Measurements from ENCODE around the gene NKAIN1.

DNA sequence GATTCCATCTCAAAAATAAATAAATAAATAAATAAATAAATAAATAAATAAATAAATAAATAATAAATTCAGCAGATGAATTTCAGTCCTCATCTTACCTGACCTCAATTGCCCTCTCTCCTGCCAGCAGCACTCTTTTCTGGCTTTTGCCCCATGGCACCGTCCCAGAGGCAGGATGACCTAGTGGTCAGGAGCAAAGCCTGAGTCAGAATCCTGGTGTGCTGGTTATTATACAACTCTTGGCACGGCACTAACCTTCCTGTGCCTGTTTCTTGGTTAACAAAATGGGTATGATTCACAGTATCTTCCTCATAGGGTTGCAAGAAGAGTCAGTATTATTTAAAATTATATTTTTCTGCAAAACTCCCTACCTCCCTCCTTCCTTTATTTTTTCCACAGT lies 43.0 kb downstream of the NKAIN1 start:
- TF ChIP-seq, protein P1, sequence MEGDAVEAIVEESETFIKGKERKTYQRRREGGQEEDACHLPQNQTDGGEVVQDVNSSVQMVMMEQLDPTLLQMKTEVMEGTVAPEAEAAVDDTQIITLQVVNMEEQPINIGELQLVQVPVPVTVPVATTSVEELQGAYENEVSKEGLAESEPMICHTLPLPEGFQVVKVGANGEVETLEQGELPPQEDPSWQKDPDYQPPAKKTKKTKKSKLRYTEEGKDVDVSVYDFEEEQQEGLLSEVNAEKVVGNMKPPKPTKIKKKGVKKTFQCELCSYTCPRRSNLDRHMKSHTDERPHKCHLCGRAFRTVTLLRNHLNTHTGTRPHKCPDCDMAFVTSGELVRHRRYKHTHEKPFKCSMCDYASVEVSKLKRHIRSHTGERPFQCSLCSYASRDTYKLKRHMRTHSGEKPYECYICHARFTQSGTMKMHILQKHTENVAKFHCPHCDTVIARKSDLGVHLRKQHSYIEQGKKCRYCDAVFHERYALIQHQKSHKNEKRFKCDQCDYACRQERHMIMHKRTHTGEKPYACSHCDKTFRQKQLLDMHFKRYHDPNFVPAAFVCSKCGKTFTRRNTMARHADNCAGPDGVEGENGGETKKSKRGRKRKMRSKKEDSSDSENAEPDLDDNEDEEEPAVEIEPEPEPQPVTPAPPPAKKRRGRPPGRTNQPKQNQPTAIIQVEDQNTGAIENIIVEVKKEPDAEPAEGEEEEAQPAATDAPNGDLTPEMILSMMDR (IDR thresholded peaks at IDR 0.05), result no peak
- no peak for TF ChIP-seq POLR2A (IDR thresholded peaks at IDR 0.05)
